ENCODE data around the gene YJU2. TPM values are rescaled to one million over a fixed set of nuclear protein-coding genes. Genes with fewer than 3 reads are reported as not detected.
"Not testable (repeated sequence)": the region's sequence is repeated elsewhere in the genome, so short reads cannot be mapped to it uniquely, and the experiment has no call there.

The YJU2 gene
- total RNA-seq, 2 experiments from 2014 or later: 27.9 to 29.0 TPM

GRCh38 chr19:4232614-4233281 lies 14.1 kb upstream of the YJU2 start:
- ATAC-seq (ENCODE audit: low read depth) (no peak), DNase-seq (no peak)
- H3K4me3 Mint-ChIP-seq: no peak overlapping the region
- no peaks in the 10 kb centered on the region for H3K9me3 Mint-ChIP-seq
- H3K4me1 Mint-ChIP-seq: peaks cover 4% of the 10 kb centered on the region
- POLR2A ChIA-PET: interaction anchor here (0.6 kb wide), 1 partner anchor 34 kb away, joined by 4 read pairs; no protein-coding TSS in a partner anchor
- H3K27me3 Mint-ChIP-seq: no peaks in the 10 kb centered on the region
- no peak overlapping the region for H3K27ac Mint-ChIP-seq
- H3K36me3 Mint-ChIP-seq: no peaks in the 10 kb centered on the region

GRCh38 chr19:4233282-4233853 lies 13.5 kb upstream of the YJU2 start:
- H3K4me3 Mint-ChIP-seq: no peak overlapping the region
- no peaks in the 10 kb centered on the region for H3K27me3 Mint-ChIP-seq
- no peaks in the 10 kb centered on the region for H3K9me3 Mint-ChIP-seq
- POLR2A ChIA-PET: interaction anchor here (0.5 to 1.7 kb wide), 2 partner anchors 10 to 13 kb away, joined by 3 to 4 read pairs; partner anchors contain the start of gene YJU2
- peaks cover 4% of the 10 kb centered on the region for H3K4me1 Mint-ChIP-seq
- ATAC-seq (ENCODE audit: low read depth) (peak; percentile 64), DNase-seq (peak; percentile 85)
- H3K27ac Mint-ChIP-seq: peak overlapping the region; percentile 24
- H3K36me3 Mint-ChIP-seq: no peaks in the 10 kb centered on the region

GRCh38 chr19:4234142-4234861 lies 12.6 kb upstream of the YJU2 start:
- POLR2A ChIA-PET: interaction anchor here (0.5 to 1.7 kb wide), 2 partner anchors 9 to 13 kb away, joined by 3 to 4 read pairs; partner anchors contain the start of gene YJU2
- H3K27me3 Mint-ChIP-seq: no peaks in the 10 kb centered on the region
- H3K4me1 Mint-ChIP-seq: peaks cover 4% of the 10 kb centered on the region

GRCh38 chr19:4234862-4235201 lies 12.0 kb upstream of the YJU2 start:
- H3K4me1 Mint-ChIP-seq: peaks cover 4% of the 10 kb centered on the region
- no peak for ATAC-seq (ENCODE audit: low read depth)
- no peak for DNase-seq
- H3K27me3 Mint-ChIP-seq: no peaks in the 10 kb centered on the region
- no peak overlapping the region for H3K4me3 Mint-ChIP-seq
- H3K36me3 Mint-ChIP-seq: no peaks in the 10 kb centered on the region
- H3K9me3 Mint-ChIP-seq: no peaks in the 10 kb centered on the region
- POLR2A ChIA-PET: interaction anchor here (0.6 to 1.7 kb wide), 2 partner anchors 12 to 312 kb away, joined by 3 to 4 read pairs; partner anchors contain the start of gene YJU2
- no peak overlapping the region for H3K27ac Mint-ChIP-seq

More at GRCh38 chr19:4234142-4234861, 12.6 kb upstream of the YJU2 start:
- no peaks in the 10 kb centered on the region for H3K36me3 Mint-ChIP-seq
- DNase-seq: no peak
- H3K4me3 Mint-ChIP-seq: no peak overlapping the region
- H3K27ac Mint-ChIP-seq: no peak overlapping the region
- ATAC-seq (ENCODE audit: low read depth): no peak
- H3K9me3 Mint-ChIP-seq: no peaks in the 10 kb centered on the region

GRCh38 chr19:4237510-4237909 lies 9.4 kb upstream of the YJU2 start:
- not testable (repeated sequence) for DNase-seq; ATAC-seq (ENCODE audit: low read depth); H3K9me3 Mint-ChIP-seq; H3K27ac Mint-ChIP-seq; H3K36me3 Mint-ChIP-seq; H3K4me3 Mint-ChIP-seq; H3K4me1 Mint-ChIP-seq; H3K27me3 Mint-ChIP-seq
- POLR2A ChIA-PET: interaction anchor here (0.9 kb wide), 1 partner anchor 9 kb away, joined by 4 read pairs; the partner anchor contains the start of gene YJU2

- H3K4me1 Mint-ChIP-seq: no peaks in the 10 kb centered on the region
- POLR2A ChIA-PET: interaction anchor here (0.6 to 0.7 kb wide), 2 partner anchors 79 to 153 kb away, joined by 3 read pairs; no protein-coding TSS in a partner anchor
- H3K27me3 Mint-ChIP-seq: no peaks in the 10 kb centered on the region
- H3K27ac Mint-ChIP-seq: no peak overlapping the region
- no peak for ATAC-seq (ENCODE audit: low read depth)
- DNase-seq: no peak
- H3K36me3 Mint-ChIP-seq: no peaks in the 10 kb centered on the region
- peaks cover 1% of the 10 kb centered on the region for H3K9me3 Mint-ChIP-seq
- H3K4me3 Mint-ChIP-seq: no peak overlapping the region
Measured at GRCh38 chr19:4238831-4239230, 8.0 kb upstream of the YJU2 start.

- no peak for DNase-seq
- no peaks in the 10 kb centered on the region for H3K36me3 Mint-ChIP-seq
- no peak overlapping the region for H3K27ac Mint-ChIP-seq
- H3K27me3 Mint-ChIP-seq: no peaks in the 10 kb centered on the region
- no peak overlapping the region for H3K4me3 Mint-ChIP-seq
- POLR2A ChIA-PET: interaction anchor here (1.1 kb wide), 1 partner anchor 235 kb away, joined by 6 read pairs; no protein-coding TSS in a partner anchor
- H3K9me3 Mint-ChIP-seq: peaks cover 1% of the 10 kb centered on the region
- ATAC-seq (ENCODE audit: low read depth): no peak
- peaks cover 4% of the 10 kb centered on the region for H3K4me1 Mint-ChIP-seq
Measured at GRCh38 chr19:4241824-4242430, 5.0 kb upstream of the YJU2 start.

GRCh38 chr19:4245938-4246337 lies 942 bp upstream of the YJU2 start:
- Mint-ChIP-seq H3K27ac (peak overlapping the region; percentile 98), H3K36me3 (peaks cover 20% of the 10 kb centered on the region)
- POLR2A ChIA-PET: not testable (repeated sequence)

GRCh38 chr19:4256563-4256962 lies 9.7 kb downstream of the YJU2 start:
- H3K27ac Mint-ChIP-seq: no peak overlapping the region
- no peaks in the 10 kb centered on the region for H3K27me3 Mint-ChIP-seq
- no peak overlapping the region for H3K4me3 Mint-ChIP-seq
- DNase-seq (no peak), ATAC-seq (ENCODE audit: low read depth) (no peak)
- H3K9me3 Mint-ChIP-seq: peaks cover 6% of the 10 kb centered on the region
- POLR2A ChIA-PET: interaction anchor here (1.5 kb wide), 1 partner anchor 9 kb away, joined by 4 read pairs; the partner anchor contains the start of gene YJU2
- H3K4me1 Mint-ChIP-seq: peaks cover 5% of the 10 kb centered on the region
- peaks cover 52% of the 10 kb centered on the region for H3K36me3 Mint-ChIP-seq

More at GRCh38 chr19:4245938-4246337, 942 bp upstream of the YJU2 start:
- peak overlapping the region; percentile 93 for H3K4me3 Mint-ChIP-seq
- not testable (repeated sequence) for H3K9me3 Mint-ChIP-seq; H3K4me1 Mint-ChIP-seq; ATAC-seq (ENCODE audit: low read depth); DNase-seq; H3K27me3 Mint-ChIP-seq

GRCh38 chr19:4257025-4257424 lies 10.1 kb downstream of the YJU2 start:
- ATAC-seq (ENCODE audit: low read depth) (no peak), DNase-seq (no peak)
- H3K4me3 Mint-ChIP-seq: no peak overlapping the region
- peaks cover 50% of the 10 kb centered on the region for H3K36me3 Mint-ChIP-seq
- H3K4me1 Mint-ChIP-seq: peaks cover 5% of the 10 kb centered on the region
- no peaks in the 10 kb centered on the region for H3K27me3 Mint-ChIP-seq
- H3K27ac Mint-ChIP-seq: no peak overlapping the region
- POLR2A ChIA-PET: interaction anchor here (1.5 kb wide), 1 partner anchor 10 kb away, joined by 4 read pairs; the partner anchor contains the start of gene YJU2
- H3K9me3 Mint-ChIP-seq: peaks cover 6% of the 10 kb centered on the region

GRCh38 chr19:4258181-4258580 lies 11.3 kb downstream of the YJU2 start:
- POLR2A ChIA-PET: no interaction called here
- Mint-ChIP-seq H3K27me3 (no peaks in the 10 kb centered on the region), H3K9me3 (peaks cover 6% of the 10 kb centered on the region), H3K36me3 (peaks cover 39% of the 10 kb centered on the region), H3K27ac (no peak overlapping the region), H3K4me1 (peaks cover 5% of the 10 kb centered on the region), H3K4me3 (no peak overlapping the region)
- DNase-seq: no peak
- ATAC-seq (ENCODE audit: low read depth): no peak

GRCh38 chr19:4260613-4261191 lies 13.8 kb downstream of the YJU2 start:
- Mint-ChIP-seq H3K27me3 (no peaks in the 10 kb centered on the region), H3K9me3 (no peaks in the 10 kb centered on the region), H3K4me3 (no peak overlapping the region), H3K4me1 (peaks cover 17% of the 10 kb centered on the region), H3K27ac (peak overlapping the region; percentile 84), H3K36me3 (peaks cover 23% of the 10 kb centered on the region)
- ATAC-seq (ENCODE audit: low read depth): no peak
- no peak for DNase-seq
- POLR2A ChIA-PET: interaction anchor here (1.5 to 1.6 kb wide), 2 partner anchors 10 to 12 kb away, joined by 3 to 4 read pairs; no protein-coding TSS in a partner anchor

Data from activated naive CD8-positive, alpha-beta T cell treated with anti-CD3 and anti-CD28 coated beads, Interleukin-2, amount 10 ng/mL, durations not matched to agents 7 days and 5 days (primary cell).